Right lobe of liver (tissue), 4 donors: ENCODE measurements around the gene RASAL2.

Experiments used
- CTCF ChIP-seq, 4 donors: fragments of 200-600 bp in 3 of 4; fragments of 450-650 bp in 1 of 4; IDR thresholded peaks; one replicate each; pipeline versions ENCODE4 v1.5.1 to v1.8.0; 2016 to 2022; ENCODE audit warnings: antibody characterized with exemption in 4 of 4, mild to moderate bottlenecking in 2 of 4
- POLR2A ChIP-seq: fragments of 450-650 bp; IDR thresholded peaks from one replicate; pipeline ENCODE4 v1.6.1; 2017; ENCODE audit warnings: antibody characterized with exemption, mild to moderate bottlenecking
- donor health status: DM: no; HTN: no; CAD: no.
- donor health status: DM: no; HTN: no; CAD: no.
- donor health status: DM: no; HTN: yes; CAD: no.

GRCh38 chr1:178224358-178224757 is 130.5 kb downstream of the RASAL2 start:
- TF ChIP-seq CTCF (IDR thresholded peaks at IDR 0.05), result no peak
- TF ChIP-seq POLR2A, result no peak
